GM21381 (cell line): Measurements from ENCODE around the gene GLRA1.

Experiments
- ATAC-seq: cut with Tn5 transposase; IDR thresholded peaks from one replicate; pipeline ENCODE4 v1.9.1; 2021; ENCODE audit warnings: mild to moderate bottlenecking, moderate library complexity; ENCODE audit not compliant: unreplicated experiment

Gene GLRA1

DNA sequence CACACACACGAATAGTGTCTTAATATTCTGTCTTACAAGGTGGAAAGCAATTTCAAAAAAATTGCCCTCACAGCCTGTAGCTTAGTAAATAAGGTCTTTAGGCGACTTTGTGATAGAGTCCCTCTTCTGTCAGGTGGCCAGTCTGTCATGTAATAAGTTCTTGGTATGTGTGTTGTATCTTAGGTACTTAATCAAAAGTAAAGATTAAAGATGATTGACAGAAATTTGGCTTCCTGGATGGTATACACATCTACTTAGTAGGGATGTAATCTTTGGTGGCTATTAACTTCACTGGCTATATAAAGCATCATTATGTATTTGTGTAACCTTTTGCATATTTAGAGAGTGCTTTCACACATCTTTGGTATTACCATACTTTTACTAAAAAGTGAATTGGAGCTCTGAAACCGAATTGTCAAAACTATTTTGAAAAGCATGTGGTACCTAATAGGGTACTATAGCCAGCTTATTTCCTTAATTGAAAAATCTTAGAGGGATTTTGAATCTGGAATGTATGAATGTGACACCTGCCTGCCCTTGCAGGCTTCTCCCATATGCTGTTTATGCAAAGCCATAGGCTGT, 149.5 kb downstream of the GLRA1 start:
- no peak for ATAC-seq

DNA sequence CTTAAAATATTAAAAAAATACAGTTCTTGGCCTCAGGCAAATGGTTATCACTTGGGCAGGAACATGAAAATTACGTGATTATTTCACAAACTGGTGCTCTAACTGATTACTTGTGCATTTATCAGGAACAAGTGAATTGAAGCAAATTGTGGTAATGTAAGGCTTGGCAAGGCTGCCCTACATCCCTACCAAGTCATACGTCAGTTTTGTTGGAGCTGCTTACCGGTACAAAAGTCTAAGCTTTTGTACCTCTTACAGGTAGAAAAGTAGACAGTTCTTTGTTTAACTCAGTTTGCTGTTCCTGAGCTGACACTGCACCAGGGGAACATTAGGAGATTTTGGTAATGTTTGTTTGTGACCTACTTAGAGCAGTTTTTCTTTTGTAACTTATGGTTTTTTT, 150.7 kb downstream of the GLRA1 start:
- ATAC-seq, result no peak

DNA sequence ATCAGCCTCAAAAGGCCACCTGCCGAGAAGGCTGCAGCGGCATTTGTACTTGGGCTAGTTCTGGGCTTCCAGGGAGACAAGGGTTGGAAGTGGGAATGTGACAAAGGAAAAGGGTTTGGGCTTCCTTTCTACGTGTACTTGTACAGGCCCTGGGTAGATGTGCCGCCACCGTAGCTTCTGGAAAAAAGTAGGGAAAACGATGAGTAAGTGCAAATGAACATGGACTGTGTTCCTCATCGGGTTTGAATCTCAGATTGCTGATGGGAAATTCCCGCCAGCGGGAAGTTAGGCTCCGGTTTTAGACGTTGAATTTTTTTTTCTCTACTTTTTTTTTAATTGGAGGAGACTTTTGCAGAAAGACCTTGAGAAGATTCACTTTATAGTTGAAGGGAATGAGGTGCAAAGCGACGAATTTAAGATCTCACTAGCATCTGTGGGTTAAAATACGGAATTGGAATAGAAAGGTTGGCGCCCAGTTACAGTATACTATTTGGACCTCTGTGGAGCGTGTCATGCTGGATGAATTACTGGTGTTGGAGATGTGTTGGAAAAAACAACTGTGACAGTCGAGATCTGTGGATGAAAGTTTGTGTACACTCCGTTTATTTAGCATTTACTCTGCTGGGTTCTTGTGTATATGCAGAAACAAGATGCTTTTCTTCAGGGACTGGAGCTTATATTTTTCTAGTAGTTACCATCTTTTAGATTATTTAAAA, 151.6 kb downstream of the GLRA1 start:
- no peak for ATAC-seq
